ENCODE results near the gene LPIN2.

DNA sequence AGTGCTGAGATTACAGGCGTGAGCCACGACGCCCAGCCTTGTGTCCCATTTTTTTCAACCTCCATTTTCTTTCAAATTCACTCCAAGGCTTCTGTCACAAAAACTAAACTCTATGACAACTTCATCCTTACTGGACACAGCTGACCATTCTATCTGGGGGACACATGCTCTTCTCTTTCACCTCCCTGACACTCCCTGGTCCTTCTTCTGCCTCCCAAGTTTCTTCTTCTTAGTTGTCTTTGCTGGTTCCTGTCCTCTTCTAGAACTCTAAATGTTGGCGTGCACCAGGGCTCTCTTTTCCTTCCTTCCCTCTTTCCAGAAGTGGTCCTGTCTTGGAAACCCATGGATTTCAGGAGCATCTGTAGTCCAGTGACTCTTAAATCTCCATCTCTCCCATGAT lies 40.1 kb upstream of the LPIN2 start:
- TF ChIP-seq, protein P1, sequence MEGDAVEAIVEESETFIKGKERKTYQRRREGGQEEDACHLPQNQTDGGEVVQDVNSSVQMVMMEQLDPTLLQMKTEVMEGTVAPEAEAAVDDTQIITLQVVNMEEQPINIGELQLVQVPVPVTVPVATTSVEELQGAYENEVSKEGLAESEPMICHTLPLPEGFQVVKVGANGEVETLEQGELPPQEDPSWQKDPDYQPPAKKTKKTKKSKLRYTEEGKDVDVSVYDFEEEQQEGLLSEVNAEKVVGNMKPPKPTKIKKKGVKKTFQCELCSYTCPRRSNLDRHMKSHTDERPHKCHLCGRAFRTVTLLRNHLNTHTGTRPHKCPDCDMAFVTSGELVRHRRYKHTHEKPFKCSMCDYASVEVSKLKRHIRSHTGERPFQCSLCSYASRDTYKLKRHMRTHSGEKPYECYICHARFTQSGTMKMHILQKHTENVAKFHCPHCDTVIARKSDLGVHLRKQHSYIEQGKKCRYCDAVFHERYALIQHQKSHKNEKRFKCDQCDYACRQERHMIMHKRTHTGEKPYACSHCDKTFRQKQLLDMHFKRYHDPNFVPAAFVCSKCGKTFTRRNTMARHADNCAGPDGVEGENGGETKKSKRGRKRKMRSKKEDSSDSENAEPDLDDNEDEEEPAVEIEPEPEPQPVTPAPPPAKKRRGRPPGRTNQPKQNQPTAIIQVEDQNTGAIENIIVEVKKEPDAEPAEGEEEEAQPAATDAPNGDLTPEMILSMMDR (conservative IDR thresholded peaks at IDR 0.05) = no peak
- no peak for TF ChIP-seq ZFX (IDR thresholded peaks at IDR 0.05)

Measured in C4-2B (cell line).